Left ventricle myocardium inferior (tissue), 1 donor: Measurements from ENCODE around the gene PRLH. TPM values are rescaled to one million over a fixed set of nuclear protein-coding genes. Genes with fewer than 3 reads are reported as not detected.
A peak's percentile ranks its signal among the peaks of the same experiment; 100 is the strongest.

ENCODE experiments used
- DNase-seq: peaks from one replicate; pipeline ENCODE4 v3.0.0-alpha.2; 2020
- H3K27ac ChIP-seq: fragments of 200-600 bp; replicated peaks from 2 replicates; pipeline ENCODE4 v1.8.0; 2021
- H3K27me3 ChIP-seq: fragments of 200-600 bp; 2 replicates; pipeline ENCODE4 v1.8.0; 2021; ENCODE audit warnings: low read depth
- H3K36me3 ChIP-seq: fragments of 200-600 bp; 2 replicates; pipeline ENCODE4 v1.8.0; 2021
- H3K4me1 ChIP-seq: fragments of 200-600 bp; 2 replicates; pipeline ENCODE4 v1.8.0; 2021
- H3K4me3 ChIP-seq: fragments of 200-600 bp; 2 replicates; pipeline ENCODE4 v1.8.0; 2021; ENCODE audit warnings: mild to moderate bottlenecking, moderate library complexity
- H3K9me3 ChIP-seq: fragments of 200-600 bp; replicated peaks from 2 replicates; pipeline ENCODE4 v1.8.0; 2021
- intact Hi-C: fragments of 100-400 bp; cut with micrococcal nuclease; formaldehyde crosslinking; loops from one replicate; pipeline ENCODE4 v1.11.0; 2022
- total RNA-seq: library from RNA; stranded (reverse); fragmentation: NEBNext Ultra II Directional; extraction: Animal tissue kit (Norgen Biotek cat#: 25700); gene quantifications from one replicate; pipeline ENCODE4 v1.2.1, GENCODE V29; 2021
- TF ChIP-seq, protein P1 (sequence below): fragments of 200-600 bp; IDR thresholded peaks from 2 replicates; pipeline ENCODE4 v1.8.0; 2021; ENCODE audit warnings: antibody characterized with exemption, mild to moderate bottlenecking, borderline replicate concordance
- donor health status: DM: no; HTN: yes; CAD: no; lungs with severe emphysema.

The PRLH gene
- total RNA-seq, 1 donor from 2014 or later, result not detected

DNA sequence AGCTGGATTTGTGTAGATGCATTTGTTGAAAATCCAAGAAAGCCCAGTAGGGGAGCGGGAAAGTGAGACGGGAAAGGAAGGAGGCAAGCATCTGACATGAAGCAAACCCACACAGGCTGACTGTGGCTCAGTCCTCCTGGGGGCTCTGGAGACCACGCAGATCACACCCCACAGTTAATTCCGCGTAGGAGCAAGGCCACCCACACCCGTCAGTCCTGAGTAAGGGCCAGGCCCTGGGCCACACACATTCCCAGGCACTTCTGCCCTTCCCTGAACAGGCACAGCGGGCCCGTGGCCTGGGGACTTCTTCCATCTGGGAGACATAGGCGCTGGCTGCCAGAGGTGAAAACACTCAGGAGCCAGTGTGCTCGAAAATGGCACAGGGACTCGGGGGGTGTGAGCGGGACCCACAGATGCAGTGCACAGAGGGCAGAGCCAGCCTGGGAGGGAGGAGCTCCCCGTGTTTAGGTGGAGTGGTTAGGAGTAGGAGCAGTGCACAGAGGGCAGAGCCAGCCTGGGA lies 19.4 kb upstream of the PRLH start:
- Histone ChIP-seq H3K27ac (no peak overlapping the region), H3K4me1 (no peaks in the 10 kb centered on the region), H3K9me3 (no peaks in the 10 kb centered on the region), H3K36me3 (peaks cover 20% of the 10 kb centered on the region), H3K4me3 (no peak overlapping the region), H3K27me3 (no peaks in the 10 kb centered on the region)
- TF ChIP-seq, protein P1, sequence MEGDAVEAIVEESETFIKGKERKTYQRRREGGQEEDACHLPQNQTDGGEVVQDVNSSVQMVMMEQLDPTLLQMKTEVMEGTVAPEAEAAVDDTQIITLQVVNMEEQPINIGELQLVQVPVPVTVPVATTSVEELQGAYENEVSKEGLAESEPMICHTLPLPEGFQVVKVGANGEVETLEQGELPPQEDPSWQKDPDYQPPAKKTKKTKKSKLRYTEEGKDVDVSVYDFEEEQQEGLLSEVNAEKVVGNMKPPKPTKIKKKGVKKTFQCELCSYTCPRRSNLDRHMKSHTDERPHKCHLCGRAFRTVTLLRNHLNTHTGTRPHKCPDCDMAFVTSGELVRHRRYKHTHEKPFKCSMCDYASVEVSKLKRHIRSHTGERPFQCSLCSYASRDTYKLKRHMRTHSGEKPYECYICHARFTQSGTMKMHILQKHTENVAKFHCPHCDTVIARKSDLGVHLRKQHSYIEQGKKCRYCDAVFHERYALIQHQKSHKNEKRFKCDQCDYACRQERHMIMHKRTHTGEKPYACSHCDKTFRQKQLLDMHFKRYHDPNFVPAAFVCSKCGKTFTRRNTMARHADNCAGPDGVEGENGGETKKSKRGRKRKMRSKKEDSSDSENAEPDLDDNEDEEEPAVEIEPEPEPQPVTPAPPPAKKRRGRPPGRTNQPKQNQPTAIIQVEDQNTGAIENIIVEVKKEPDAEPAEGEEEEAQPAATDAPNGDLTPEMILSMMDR, result no peak
- no peak for DNase-seq
- intact Hi-C loops, result no loop called here

DNA sequence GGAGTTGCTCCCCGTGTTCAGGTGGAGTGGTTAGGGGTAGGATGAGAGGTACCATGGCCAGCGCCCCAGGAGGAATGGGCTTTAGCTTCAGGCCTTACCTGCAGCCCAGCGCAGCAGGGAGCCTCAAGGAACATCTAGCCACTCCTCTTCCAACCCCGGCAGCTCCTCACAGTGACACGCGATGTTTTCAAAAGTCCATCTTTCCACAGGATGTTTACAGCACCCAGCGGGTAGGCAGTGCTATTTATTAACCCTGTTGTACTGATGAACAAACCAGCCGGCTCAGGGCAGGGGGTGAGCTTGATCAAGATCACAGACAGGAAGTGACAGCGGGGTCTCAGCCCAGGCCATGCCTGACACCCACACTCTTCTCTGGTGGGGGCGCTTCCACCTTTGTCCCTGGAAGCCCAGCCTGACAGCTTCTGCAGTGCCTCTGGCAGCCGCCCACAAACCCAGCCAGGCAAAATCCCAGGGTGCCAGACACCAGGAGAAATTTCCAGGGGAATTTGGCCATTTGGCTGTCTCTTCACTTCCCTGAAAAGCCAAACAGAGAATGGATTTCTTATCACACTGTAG lies 18.4 kb upstream of the PRLH start:
- Histone ChIP-seq H3K4me3 (no peak overlapping the region), H3K27ac (no peak overlapping the region), H3K27me3 (no peaks in the 10 kb centered on the region), H3K4me1 (no peaks in the 10 kb centered on the region), H3K9me3 (no peaks in the 10 kb centered on the region), H3K36me3 (peaks cover 23% of the 10 kb centered on the region)
- no peak for DNase-seq
- intact Hi-C loops, result no loop called here
- TF ChIP-seq, protein P1, result no peak

DNA sequence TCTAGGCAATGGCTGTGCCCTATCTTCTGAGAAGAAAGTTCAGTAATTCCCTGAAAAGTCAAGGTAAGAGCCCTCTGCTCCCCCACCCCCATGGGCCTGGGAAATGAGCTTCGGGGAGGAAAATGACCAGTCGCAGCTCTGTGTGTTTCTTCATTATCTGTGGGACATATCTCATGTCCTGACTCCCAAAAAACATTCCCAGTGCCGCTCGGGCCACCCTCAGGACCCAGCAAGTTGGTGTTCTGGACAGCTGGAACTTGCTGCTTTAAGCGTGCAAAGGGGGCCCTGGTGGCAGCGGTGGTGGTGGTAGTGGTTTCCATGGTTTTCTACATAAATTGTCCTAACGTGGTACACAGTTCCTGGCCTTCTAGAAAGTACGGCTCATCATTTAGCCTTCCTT lies 17.2 kb upstream of the PRLH start:
- H3K36me3 ChIP-seq, result peaks cover 36% of the 10 kb centered on the region
- H3K9me3 ChIP-seq, result no peaks in the 10 kb centered on the region
- TF ChIP-seq, protein P1, result no peak
- no peak overlapping the region for H3K4me3 ChIP-seq
- no peak for DNase-seq
- no peak overlapping the region for H3K27ac ChIP-seq
- intact Hi-C loops, result no loop called here
- no peaks in the 10 kb centered on the region for H3K4me1 ChIP-seq
- H3K27me3 ChIP-seq, result no peaks in the 10 kb centered on the region

DNA sequence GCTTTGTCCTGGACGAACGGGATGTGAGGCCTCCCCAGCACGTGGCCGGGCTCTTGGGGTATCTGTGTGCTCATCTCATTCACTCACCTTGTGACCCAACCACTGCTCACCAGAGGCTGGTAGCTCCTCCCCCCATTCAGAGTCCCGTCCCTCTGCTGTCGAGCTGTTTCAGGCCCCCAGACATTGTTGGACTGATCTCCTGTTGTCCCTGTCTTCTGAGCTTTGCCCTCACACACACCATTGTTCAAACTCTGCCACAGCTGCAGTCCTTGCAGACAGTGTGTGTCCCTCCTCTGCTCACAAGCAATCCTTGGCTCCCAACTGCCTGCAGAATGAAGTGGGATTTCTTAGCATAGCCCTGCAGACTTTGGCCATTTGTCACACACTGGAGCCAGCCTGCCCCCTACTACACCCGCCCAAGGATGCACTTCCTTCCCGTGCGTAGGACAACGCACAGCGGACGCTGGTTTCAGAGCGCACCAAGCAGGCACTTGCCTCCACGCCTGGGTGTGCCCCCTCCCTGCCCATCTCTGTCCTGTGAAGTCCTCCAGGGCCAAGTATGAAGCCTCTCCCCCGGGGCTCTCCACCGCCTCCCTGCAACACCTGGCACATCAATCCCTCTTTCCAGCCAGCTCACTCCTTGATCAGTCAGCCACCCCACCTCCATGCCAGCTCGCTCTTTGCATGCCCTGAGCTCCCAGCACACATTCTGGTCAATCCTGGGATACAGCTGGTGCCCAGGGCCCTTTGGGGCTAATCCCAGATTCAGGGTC lies 16.5 kb upstream of the PRLH start:
- Histone ChIP-seq H3K27me3 (no peaks in the 10 kb centered on the region), H3K9me3 (peaks cover 1% of the 10 kb centered on the region), H3K27ac (no peak overlapping the region), H3K4me1 (no peaks in the 10 kb centered on the region), H3K36me3 (peaks cover 41% of the 10 kb centered on the region), H3K4me3 (no peak overlapping the region)
- intact Hi-C loops, result no loop called here
- no peak for DNase-seq
- TF ChIP-seq, protein P1, result no peak

DNA sequence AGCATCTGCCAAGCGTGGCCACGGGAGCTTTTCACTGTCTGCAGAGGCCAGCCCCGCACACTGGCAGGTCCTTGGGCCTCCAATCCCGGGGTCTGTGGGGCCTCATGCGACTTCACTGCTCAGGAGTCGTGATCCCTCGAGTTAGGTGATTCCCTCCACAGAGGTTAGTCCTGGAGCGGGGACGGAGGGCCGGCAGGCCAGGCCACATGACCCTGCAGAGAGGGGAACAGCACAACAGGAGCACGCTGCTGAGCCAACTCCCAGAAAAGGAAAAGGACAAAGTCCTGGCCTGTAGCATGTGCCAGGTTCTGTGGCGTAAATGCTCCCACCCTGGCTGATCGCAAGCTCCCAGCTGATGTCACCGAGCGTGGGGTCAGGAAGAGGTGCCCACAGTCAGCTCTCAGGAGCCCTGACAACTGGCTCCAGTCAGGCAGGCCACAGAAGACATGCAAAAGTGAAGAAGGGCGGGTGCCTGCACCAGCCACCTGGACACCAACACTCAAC lies 15.3 kb upstream of the PRLH start:
- Histone ChIP-seq H3K36me3 (peaks cover 54% of the 10 kb centered on the region), H3K27me3 (no peaks in the 10 kb centered on the region), H3K4me3 (no peak overlapping the region), H3K4me1 (no peaks in the 10 kb centered on the region), H3K27ac (peak overlapping the region; percentile 3), H3K9me3 (peaks cover 14% of the 10 kb centered on the region)
- no peak for DNase-seq
- intact Hi-C loops, result no loop called here
- TF ChIP-seq, protein P1, result no peak
